ENCODE results near the gene TEKT1.

GRCh38 chr17:6830383-6830986 lies 1.0 kb downstream of the TEKT1 start:
- TF ChIP-seq POLR2A (IDR thresholded peaks at IDR 0.05) (no peak), CTCF (IDR thresholded peaks at IDR 0.05) (no peak), EP300 (IDR thresholded peaks at IDR 0.05) (no peak), POLR2AphosphoS5 (IDR thresholded peaks at IDR 0.05) (no peak)
